ENCODE data around the gene AIMP2.

AIMP2 gene

DNA sequence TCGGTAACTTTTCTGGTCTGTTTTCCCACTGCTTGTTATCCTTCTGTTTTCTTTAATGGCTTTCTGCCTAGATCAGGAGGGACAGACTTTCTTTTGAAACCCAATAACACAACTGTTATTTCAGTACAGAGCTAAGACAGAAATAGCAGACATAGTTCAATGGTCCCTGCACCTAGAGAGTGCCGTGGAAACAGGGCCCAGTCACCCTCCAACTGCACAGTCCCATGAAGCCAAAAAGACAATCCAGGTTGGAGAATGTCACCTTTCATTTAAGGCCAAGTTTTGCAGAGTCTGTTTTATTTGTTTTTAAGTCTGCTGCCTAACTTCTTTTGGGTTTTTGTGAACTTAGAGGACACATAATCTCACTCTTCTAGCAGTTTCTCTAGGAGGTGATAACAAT, 2.5 kb downstream of the AIMP2 start:
- TF ChIP-seq, protein P1, sequence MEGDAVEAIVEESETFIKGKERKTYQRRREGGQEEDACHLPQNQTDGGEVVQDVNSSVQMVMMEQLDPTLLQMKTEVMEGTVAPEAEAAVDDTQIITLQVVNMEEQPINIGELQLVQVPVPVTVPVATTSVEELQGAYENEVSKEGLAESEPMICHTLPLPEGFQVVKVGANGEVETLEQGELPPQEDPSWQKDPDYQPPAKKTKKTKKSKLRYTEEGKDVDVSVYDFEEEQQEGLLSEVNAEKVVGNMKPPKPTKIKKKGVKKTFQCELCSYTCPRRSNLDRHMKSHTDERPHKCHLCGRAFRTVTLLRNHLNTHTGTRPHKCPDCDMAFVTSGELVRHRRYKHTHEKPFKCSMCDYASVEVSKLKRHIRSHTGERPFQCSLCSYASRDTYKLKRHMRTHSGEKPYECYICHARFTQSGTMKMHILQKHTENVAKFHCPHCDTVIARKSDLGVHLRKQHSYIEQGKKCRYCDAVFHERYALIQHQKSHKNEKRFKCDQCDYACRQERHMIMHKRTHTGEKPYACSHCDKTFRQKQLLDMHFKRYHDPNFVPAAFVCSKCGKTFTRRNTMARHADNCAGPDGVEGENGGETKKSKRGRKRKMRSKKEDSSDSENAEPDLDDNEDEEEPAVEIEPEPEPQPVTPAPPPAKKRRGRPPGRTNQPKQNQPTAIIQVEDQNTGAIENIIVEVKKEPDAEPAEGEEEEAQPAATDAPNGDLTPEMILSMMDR (IDR thresholded peaks at IDR 0.05; ENCODE audit: low read depth, low read length) = no peak
- no peak for DNase-seq (ENCODE audit: extremely low read depth, low read depth)

DNA sequence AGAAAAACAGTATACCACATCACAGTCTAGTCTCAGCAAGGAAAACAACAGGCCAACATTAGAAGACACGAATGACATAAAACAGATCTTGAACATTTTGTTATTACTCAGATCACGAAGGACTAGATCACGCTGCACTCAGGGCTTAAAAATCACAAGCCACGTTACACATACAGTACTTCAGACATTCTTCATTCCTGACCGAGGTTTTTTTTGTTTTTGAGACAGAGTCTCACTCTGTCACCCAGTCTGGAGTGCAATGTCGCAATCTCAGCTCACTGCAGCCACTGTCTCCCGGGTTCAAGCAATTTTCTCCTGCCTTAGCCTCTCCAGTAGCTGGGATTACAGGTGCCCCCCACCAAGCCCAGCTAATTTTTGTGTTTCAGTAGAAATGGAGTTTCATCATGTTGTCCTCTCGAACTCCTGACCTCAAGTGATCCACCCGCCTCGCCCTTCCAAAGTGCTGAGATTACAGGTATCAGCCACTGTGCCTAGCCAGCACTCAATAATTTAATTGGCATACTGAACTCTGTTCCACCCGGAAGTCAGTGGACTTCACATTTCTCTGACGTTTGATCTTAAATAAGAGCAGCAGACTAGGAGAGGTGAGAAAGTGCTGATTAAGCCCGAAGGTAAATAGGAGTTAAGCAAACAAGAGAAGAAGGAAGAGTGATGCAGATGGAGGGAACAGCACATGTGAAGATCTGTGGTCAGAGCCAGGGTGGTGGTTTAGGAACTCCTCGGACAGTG, 3.5 kb downstream of the AIMP2 start:
- no peak for DNase-seq (ENCODE audit: extremely low read depth, low read depth)
- TF ChIP-seq, protein P1 (IDR thresholded peaks at IDR 0.05; ENCODE audit: low read depth, low read length) = no peak

DNA sequence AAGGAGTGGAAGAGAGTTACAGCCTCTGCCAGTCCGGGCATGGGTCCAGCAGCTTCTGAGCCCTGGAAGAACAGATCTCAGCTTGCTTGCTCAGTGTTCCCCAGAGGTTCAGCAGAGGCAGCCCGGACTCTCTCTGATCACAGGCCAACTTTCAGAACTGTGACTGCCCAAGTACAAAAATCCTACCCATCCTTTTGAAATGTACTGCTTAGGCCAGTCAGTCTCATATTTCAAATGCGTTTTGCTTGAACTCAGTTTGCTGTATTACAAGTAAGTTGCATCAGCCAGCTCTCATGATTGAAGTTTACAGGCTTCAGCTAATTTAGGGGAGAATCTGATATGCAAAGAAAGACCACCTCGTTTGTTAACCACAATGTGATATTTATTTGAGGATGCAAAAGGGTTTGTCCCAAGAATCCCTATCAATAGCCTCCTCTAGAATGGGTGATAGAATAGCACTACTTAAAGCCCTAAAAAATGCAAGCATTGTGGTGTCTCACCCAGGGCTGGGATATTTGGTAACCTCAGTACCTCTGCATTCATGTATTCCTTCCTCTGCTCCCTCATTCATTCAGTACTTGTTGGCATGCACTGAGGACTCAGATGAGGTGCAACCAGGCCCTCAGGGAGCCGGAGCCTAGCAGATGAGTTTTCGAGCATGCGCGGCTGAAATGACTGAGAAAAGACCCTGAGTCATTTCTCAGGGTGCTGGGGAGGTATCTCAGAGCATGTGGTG, 7.0 kb downstream of the AIMP2 start:
- TF ChIP-seq, protein P1 (IDR thresholded peaks at IDR 0.05; ENCODE audit: low read depth, low read length) = no peak
- DNase-seq (ENCODE audit: extremely low read depth, low read depth) = peak; percentile 99

DNA sequence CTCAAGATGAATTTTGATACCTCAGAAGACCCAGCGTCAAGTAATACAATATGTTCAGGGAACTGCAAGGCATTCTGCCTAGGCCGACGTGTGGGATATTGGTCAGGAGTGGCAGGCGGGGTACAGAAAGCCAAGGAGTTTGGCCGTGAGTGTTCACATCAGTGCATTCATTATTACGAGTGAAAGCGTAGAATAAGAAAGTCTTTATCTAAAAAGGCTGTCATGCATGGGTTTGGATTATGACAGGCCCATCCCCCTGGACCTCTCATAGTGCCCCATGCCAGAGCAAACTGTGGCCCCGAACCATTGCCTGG, 7.5 kb downstream of the AIMP2 start:
- TF ChIP-seq, protein P1 (IDR thresholded peaks at IDR 0.05; ENCODE audit: low read depth, low read length) = no peak
- DNase-seq (ENCODE audit: extremely low read depth, low read depth) = no peak

DNA sequence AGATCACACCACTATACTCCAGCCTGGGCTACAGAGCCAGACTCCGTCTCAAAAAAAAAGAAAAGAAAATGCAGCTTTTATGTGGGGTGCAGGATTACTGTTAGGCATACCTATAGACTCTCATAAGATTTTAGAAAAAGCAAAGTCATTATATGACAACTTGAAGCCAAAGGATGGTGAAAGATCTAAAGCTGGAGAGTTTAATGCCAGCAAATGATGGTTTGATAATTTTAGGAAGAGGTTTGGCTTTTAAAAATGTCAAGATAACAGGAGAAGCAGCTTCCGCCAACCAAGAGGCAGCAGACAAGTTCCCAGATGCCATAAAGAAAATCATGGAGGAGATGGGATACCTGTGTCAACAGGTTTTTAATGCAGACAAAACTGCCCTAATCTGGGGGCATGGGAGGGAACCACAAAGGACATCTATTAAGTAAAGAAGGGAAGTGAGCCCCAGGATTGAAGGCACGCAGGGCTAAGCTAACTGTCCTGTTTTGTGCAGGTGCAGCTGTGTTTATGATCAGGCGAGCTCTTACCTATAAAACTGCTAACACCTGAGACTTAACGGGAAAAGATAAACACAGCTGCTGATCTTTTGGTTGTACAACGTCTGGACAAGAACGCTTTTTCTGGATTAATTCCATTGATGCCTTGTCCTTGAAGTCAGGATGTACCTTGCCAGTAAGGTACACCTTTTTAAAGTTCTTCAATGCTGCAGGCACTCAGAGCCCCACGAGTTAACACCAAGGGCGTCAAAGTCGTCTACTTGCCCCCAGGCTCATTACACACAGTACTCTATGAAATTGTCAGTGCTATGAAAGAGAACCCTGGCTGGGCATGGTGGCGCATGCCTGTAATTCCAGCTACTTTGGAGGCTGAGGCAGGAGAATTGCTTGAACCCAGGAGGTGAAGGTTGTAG, 11.6 kb downstream of the AIMP2 start:
- no peak for DNase-seq (ENCODE audit: extremely low read depth, low read depth)
- TF ChIP-seq, protein P1 (IDR thresholded peaks at IDR 0.05; ENCODE audit: low read depth, low read length) = no peak

DNA sequence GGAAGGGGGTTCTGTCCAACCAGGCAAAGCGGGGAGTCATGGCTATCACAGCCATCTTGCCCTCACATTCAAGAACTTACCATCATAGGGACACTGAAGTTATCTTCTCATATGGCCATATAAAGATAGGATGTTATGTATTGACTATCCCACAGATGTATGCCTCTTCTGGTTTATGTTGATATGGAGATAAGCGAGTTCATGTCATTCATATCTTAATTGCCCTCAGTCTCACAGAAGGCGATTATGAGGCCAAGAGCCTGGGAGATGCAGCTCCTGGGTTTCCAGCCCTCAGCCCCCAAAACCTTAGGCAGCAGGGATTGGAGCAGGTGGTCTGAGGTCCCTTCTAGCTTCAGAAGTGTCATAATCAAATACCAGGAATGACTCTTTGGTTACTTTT, 13.6 kb downstream of the AIMP2 start:
- DNase-seq (ENCODE audit: extremely low read depth, low read depth) = no peak
- TF ChIP-seq, protein P1 (IDR thresholded peaks at IDR 0.05; ENCODE audit: low read depth, low read length) = no peak
